Thyroid gland (tissue), 4 donors: ENCODE data around the gene MBD2. TPM values are rescaled to one million over a fixed set of nuclear protein-coding genes. Genes with fewer than 3 reads are reported as not detected.

Experiments
- DNase-seq, 2 donors: peaks; one replicate each; pipeline ENCODE4 v3.0.0-alpha.2; 2019
- H3K27ac ChIP-seq, 3 donors: fragments of 200-600 bp; sonication (generic); 1 replicate in 2 of 3; 2 replicates in 1 of 3; pipeline ENCODE4 v1.5.1; 2016 to 2019; ENCODE audit warnings: mild to moderate bottlenecking in 1 of 3, moderate library complexity in 1 of 3
- H3K27me3 ChIP-seq: fragments of 200-600 bp; sonication (generic); one replicate; pipeline ENCODE4 v1.5.1; 2019
- H3K36me3 ChIP-seq, 2 donors: fragments of 200-600 bp; sonication (generic); one replicate each; pipeline ENCODE4 v1.5.1; 2016 to 2019
- H3K4me1 ChIP-seq, 2 donors: fragments of 200-600 bp; sonication (generic); one replicate each; pipeline ENCODE4 v1.5.1; 2017 to 2019
- H3K4me3 ChIP-seq, 3 donors: fragments of 200-600 bp; sonication (generic); replicated peaks in 1 of 3; 1 replicate in 2 of 3; 2 replicates in 1 of 3; pipeline ENCODE4 v1.5.1; 2016; ENCODE audit warnings: mild to moderate bottlenecking in 1 of 3
- H3K9me3 ChIP-seq: fragments of 200-600 bp; sonication (generic); one replicate; pipeline ENCODE4 v1.5.1; 2017
- CTCF ChIP-seq, 6 experiments: fragments of 200-600 bp in 3 of 6; fragments of 450-650 bp in 3 of 6; sonication (generic) in 3 of 6; IDR thresholded peaks; one replicate each; pipeline ENCODE4 v1.5.1; 2016 to 2019; ENCODE audit warnings: antibody characterized with exemption in 6 of 6, mild to moderate bottlenecking in 2 of 6, inconsistent platforms in 1 of 6, moderate library complexity in 1 of 6
- POLR2A ChIP-seq, 2 donors: fragments of 450-650 bp; IDR thresholded peaks; one replicate each; pipeline ENCODE4 v1.6.1; 2017; ENCODE audit warnings: antibody characterized with exemption in 2 of 2, mild to moderate bottlenecking in 2 of 2, moderate library complexity in 1 of 2
- WGBS, 2 donors: methylation state at CpG; one replicate each; pipeline ENCODE4 v1.1.5; 2017; 5-methylcytosine and 5-hydroxymethylcytosine counted together
- intact Hi-C: fragments of 100-400 bp; cut with DNase I; formaldehyde crosslinking; loops from one replicate; pipeline ENCODE4 v1.15.1; 2023
- total RNA-seq, 4 donors: library from RNA; depleted of rRNA; stranded (reverse); fragments of >200 nt; gene quantifications; one replicate each; pipeline ENCODE4 v1.2.3, GENCODE V29; 2016

The MBD2 gene
- total RNA-seq, 4 donors from 2014 or later = 81.4 to 96.3 (median 88.8) TPM

GRCh38 chr18:54232485-54233227, 8.2 kb upstream of the MBD2 start:
- no peaks in the 10 kb centered on the region for H3K9me3 ChIP-seq
- H3K36me3 ChIP-seq = no peaks in the 10 kb centered on the region
- H3K27me3 ChIP-seq = no peaks in the 10 kb centered on the region
- intact Hi-C loops = no loop called here
- no peak for DNase-seq
- TF ChIP-seq POLR2A (IDR thresholded peaks at IDR 0.05) = no peak
- TF ChIP-seq CTCF (IDR thresholded peaks at IDR 0.05) = no peak
- no peaks in the 10 kb centered on the region for H3K4me1 ChIP-seq
- no peak overlapping the region for H3K4me3 ChIP-seq
- 86 to 90% methylated on average over 7 of the region's 7 CpGs for WGBS, 2 donors
- no peak overlapping the region for H3K27ac ChIP-seq

GRCh38 chr18:54229421-54230059, 5.1 kb upstream of the MBD2 start:
- intact Hi-C loops = loop anchor here (5.0 kb wide), 1 partner anchor 38 kb away; the partner anchor contains the start of gene POLI
- no peak for DNase-seq
- Histone ChIP-seq H3K27me3 (no peaks in the 10 kb centered on the region), H3K9me3 (no peaks in the 10 kb centered on the region), H3K36me3 (no peaks in the 10 kb centered on the region), H3K4me1 (no peaks in the 10 kb centered on the region), H3K4me3 (no peak overlapping the region), H3K27ac (no peak overlapping the region)
- 82 to 88% methylated on average over 7 of the region's 7 CpGs for WGBS, 2 donors
- TF ChIP-seq CTCF (IDR thresholded peaks at IDR 0.05) (no peak), POLR2A (IDR thresholded peaks at IDR 0.05) (no peak)

GRCh38 chr18:54228364-54228763, 3.9 kb upstream of the MBD2 start:
- Histone ChIP-seq H3K4me3 (no peak overlapping the region), H3K27me3 (no peaks in the 10 kb centered on the region), H3K9me3 (no peaks in the 10 kb centered on the region), H3K27ac (no peak overlapping the region), H3K4me1 (no peaks in the 10 kb centered on the region), H3K36me3 (no peaks in the 10 kb centered on the region)
- no peak for DNase-seq
- no peak for TF ChIP-seq POLR2A (IDR thresholded peaks at IDR 0.05)
- no peak for TF ChIP-seq CTCF (IDR thresholded peaks at IDR 0.05)
- intact Hi-C loops = loop anchor here (5.0 kb wide), 1 partner anchor 39 kb away; the partner anchor contains the start of gene POLI

- H3K27me3 ChIP-seq = no peaks in the 10 kb centered on the region
- DNase-seq = peak; percentile 72 to 73
- 1% methylated on average over 15 to 27 of the region's 39 CpGs for WGBS, 2 donors
- peak overlapping the region; percentile 45 to 92 (median 69) for H3K27ac ChIP-seq
- no peaks in the 10 kb centered on the region for H3K9me3 ChIP-seq
- peaks cover 26 to 35% of the 10 kb centered on the region in 2 donors for H3K4me1 ChIP-seq
- peak overlapping the region; percentile 39 to 62 (median 62) for H3K4me3 ChIP-seq
- intact Hi-C loops = no loop called here
- no peaks in the 10 kb centered on the region for H3K36me3 ChIP-seq
- no peak for TF ChIP-seq POLR2A (IDR thresholded peaks at IDR 0.05)
- TF ChIP-seq CTCF (IDR thresholded peaks at IDR 0.05) = no peak
Observed at GRCh38 chr18:54223568-54224241, 764 bp downstream of the MBD2 start.
